GM21515 (cell line): ENCODE measurements around the gene PTGFRN.

Experiments
- ATAC-seq: cut with Tn5 transposase; IDR thresholded peaks from one replicate; pipeline ENCODE4 v1.9.1; 2021; ENCODE audit not compliant: unreplicated experiment

Gene PTGFRN

GRCh38 chr1:116940814-116941599 lies 31.3 kb downstream of the PTGFRN start:
- ATAC-seq: no peak

GRCh38 chr1:116941670-116942069 lies 32.0 kb downstream of the PTGFRN start:
- no peak for ATAC-seq

- no peak for ATAC-seq
These were observed 32.6 kb downstream of the PTGFRN start for GRCh38 chr1:116942344-116942743.

- no peak for ATAC-seq
These were observed 33.7 kb downstream of the PTGFRN start for GRCh38 chr1:116943438-116943837.

- ATAC-seq: no peak
These were observed 34.9 kb downstream of the PTGFRN start for GRCh38 chr1:116944613-116945012.

GRCh38 chr1:116945421-116945820 lies 35.7 kb downstream of the PTGFRN start:
- no peak for ATAC-seq

GRCh38 chr1:116945996-116946395 lies 36.3 kb downstream of the PTGFRN start:
- no peak for ATAC-seq

- ATAC-seq: no peak
These were observed 37.6 kb downstream of the PTGFRN start for GRCh38 chr1:116947092-116947860.

- no peak for ATAC-seq
These were observed 38.3 kb downstream of the PTGFRN start for GRCh38 chr1:116948046-116948445.

- ATAC-seq: no peak
These were observed 38.9 kb downstream of the PTGFRN start for GRCh38 chr1:116948642-116949041.

GRCh38 chr1:116949213-116949985 lies 39.7 kb downstream of the PTGFRN start:
- no peak for ATAC-seq

- ATAC-seq: no peak
These were observed 40.9 kb downstream of the PTGFRN start for GRCh38 chr1:116950517-116951199.

- ATAC-seq: no peak
These were observed 41.7 kb downstream of the PTGFRN start for GRCh38 chr1:116951200-116951935.

- no peak for ATAC-seq
These were observed 43.1 kb downstream of the PTGFRN start for GRCh38 chr1:116952738-116953275.

GRCh38 chr1:116954440-116954839 lies 44.7 kb downstream of the PTGFRN start:
- no peak for ATAC-seq

GRCh38 chr1:116956378-116956777 lies 46.7 kb downstream of the PTGFRN start:
- no peak for ATAC-seq

GRCh38 chr1:116957646-116958045 lies 47.9 kb downstream of the PTGFRN start:
- ATAC-seq: no peak

- ATAC-seq: no peak
These were observed 48.4 kb downstream of the PTGFRN start for GRCh38 chr1:116958110-116958509.

- no peak for ATAC-seq
These were observed 49.3 kb downstream of the PTGFRN start for GRCh38 chr1:116958977-116959376.

GRCh38 chr1:116961606-116962005 lies 51.9 kb downstream of the PTGFRN start:
- ATAC-seq: no peak
